ENCODE results near the gene CNTNAP4.
A peak's percentile ranks its signal among the peaks of the same experiment; 100 is the strongest.

The CNTNAP4 gene

DNA sequence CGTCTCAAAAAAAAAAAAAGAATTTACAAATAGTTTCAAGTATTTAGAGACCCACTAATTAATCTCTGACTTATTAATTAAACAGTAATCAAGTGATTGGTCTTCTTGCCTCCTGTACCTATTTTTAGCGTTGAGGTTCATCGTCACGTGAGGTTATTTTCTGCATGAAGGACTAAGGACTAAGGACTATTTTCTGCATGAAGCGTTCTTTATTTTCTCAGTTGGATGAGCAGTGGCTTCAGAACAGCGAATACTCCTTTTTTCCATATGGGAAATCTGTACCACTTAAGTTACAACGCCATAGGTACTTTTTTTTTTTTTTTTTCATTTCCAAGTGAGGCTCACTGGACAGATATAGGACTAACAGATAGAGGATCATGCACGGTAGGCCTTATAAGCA, 224.9 kb downstream of the CNTNAP4 start:
- Histone ChIP-seq H3K9me3 (ENCODE audit: insufficient read depth, low read depth, low read length) (no peaks in the 10 kb centered on the region), H3K4me1 (ENCODE audit: insufficient read depth, low read length) (no peaks in the 10 kb centered on the region), H3K4me3 (ENCODE audit: low read length) (no peak overlapping the region), H3K27ac (ENCODE audit: low read length) (no peak overlapping the region), H3K36me3 (ENCODE audit: insufficient read depth, low read depth, low read length) (no peaks in the 10 kb centered on the region), H3K27me3 (ENCODE audit: insufficient read depth, low read length) (no peaks in the 10 kb centered on the region), H3K9ac (ENCODE audit: low read depth, low read length) (no peak overlapping the region)

DNA sequence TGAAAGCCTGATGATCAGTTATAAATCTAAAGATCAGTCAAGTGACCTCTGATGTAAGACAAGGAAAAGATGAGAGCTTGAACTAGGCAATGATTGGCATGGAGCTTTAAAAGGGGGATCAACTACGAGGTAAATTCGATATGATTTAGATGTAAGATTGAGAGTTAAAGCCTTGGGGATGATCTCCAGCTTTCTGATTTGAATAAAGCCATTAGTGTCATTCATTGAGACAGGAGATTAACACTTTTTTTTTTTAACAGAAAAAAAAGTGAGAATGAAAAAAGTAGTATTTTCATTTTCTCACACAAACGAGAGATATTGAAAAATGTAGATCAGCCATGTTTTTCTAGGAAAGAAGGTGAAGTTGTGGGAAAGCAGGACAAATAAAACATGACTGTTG, 225.4 kb downstream of the CNTNAP4 start:
- H3K4me1 ChIP-seq (ENCODE audit: insufficient read depth, low read length): no peaks in the 10 kb centered on the region
- no peak overlapping the region for H3K4me3 ChIP-seq (ENCODE audit: low read length)
- no peaks in the 10 kb centered on the region for H3K27me3 ChIP-seq (ENCODE audit: insufficient read depth, low read length)
- no peaks in the 10 kb centered on the region for H3K36me3 ChIP-seq (ENCODE audit: insufficient read depth, low read depth, low read length)
- no peak overlapping the region for H3K9ac ChIP-seq (ENCODE audit: low read depth, low read length)
- no peaks in the 10 kb centered on the region for H3K9me3 ChIP-seq (ENCODE audit: insufficient read depth, low read depth, low read length)
- H3K27ac ChIP-seq (ENCODE audit: low read length): no peak overlapping the region

- Histone ChIP-seq H3K27me3 (ENCODE audit: insufficient read depth, low read length) (no peaks in the 10 kb centered on the region), H3K4me3 (ENCODE audit: low read length) (no peak overlapping the region), H3K36me3 (ENCODE audit: insufficient read depth, low read depth, low read length) (no peaks in the 10 kb centered on the region), H3K9me3 (ENCODE audit: insufficient read depth, low read depth, low read length) (no peaks in the 10 kb centered on the region), H3K4me1 (ENCODE audit: insufficient read depth, low read length) (no peaks in the 10 kb centered on the region), H3K27ac (ENCODE audit: low read length) (no peak overlapping the region), H3K9ac (ENCODE audit: low read depth, low read length) (no peak overlapping the region)
Observed at GRCh38 chr16:76503091-76503490, 225.9 kb downstream of the CNTNAP4 start.

GRCh38 chr16:76511203-76511602, 234.0 kb downstream of the CNTNAP4 start:
- H3K27ac ChIP-seq (ENCODE audit: low read length): no peak overlapping the region
- no peaks in the 10 kb centered on the region for H3K36me3 ChIP-seq (ENCODE audit: insufficient read depth, low read depth, low read length)
- no peak overlapping the region for H3K9ac ChIP-seq (ENCODE audit: low read depth, low read length)
- no peaks in the 10 kb centered on the region for H3K9me3 ChIP-seq (ENCODE audit: insufficient read depth, low read depth, low read length)
- no peak overlapping the region for H3K4me3 ChIP-seq (ENCODE audit: low read length)
- no peaks in the 10 kb centered on the region for H3K27me3 ChIP-seq (ENCODE audit: insufficient read depth, low read length)
- no peaks in the 10 kb centered on the region for H3K4me1 ChIP-seq (ENCODE audit: insufficient read depth, low read length)

DNA sequence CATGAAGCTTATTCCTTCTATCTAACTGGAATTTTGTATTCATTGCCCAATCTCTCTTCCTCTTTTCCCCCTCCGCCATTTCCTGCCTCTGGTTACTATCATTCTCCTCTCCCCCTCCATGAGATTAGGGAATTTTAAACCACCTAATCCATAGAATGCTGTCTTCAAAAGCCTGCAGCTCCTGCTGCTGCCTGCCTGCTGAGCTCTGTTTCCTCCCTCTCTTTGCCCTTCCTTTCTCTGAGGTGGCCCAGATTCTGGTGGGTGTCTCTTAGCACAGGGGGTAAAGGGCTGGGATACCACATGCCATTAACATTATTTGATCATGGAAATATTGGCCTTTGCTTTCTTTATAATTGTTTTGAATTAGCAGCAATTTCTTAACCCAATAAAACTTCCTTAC, 241.6 kb downstream of the CNTNAP4 start:
- Histone ChIP-seq H3K4me3 (ENCODE audit: low read length) (no peak overlapping the region), H3K4me1 (ENCODE audit: insufficient read depth, low read length) (peaks cover 14% of the 10 kb centered on the region; the same call in 1 of the 2 replicates), H3K9ac (ENCODE audit: low read depth, low read length) (no peak overlapping the region), H3K27ac (ENCODE audit: low read length) (peak overlapping the region; percentile 54), H3K36me3 (ENCODE audit: insufficient read depth, low read depth, low read length) (no peaks in the 10 kb centered on the region), H3K9me3 (ENCODE audit: insufficient read depth, low read depth, low read length) (no peaks in the 10 kb centered on the region), H3K27me3 (ENCODE audit: insufficient read depth, low read length) (no peaks in the 10 kb centered on the region)

DNA sequence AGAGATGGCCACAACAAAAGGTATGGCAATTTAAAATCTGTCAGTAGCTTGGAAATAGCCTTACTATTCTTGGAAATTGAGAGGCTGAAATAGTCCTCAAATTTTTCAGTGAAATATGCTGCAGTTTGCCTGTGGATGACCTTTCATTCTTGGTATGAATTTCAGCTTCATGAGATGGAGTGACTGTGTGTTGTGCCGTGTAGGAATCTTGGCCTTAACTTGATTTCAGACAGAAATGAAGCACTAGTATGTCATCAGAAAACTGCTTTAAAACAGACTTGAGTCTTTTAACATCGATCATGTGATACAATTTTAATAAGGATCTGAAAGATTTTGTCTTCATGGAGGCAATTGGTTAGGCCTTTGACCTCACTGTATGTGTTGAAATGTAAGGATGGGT, 247.2 kb downstream of the CNTNAP4 start:
- H3K27ac ChIP-seq (ENCODE audit: low read length): no peak overlapping the region
- peaks cover 9% of the 10 kb centered on the region; the same call in 1 of the 2 replicates for H3K4me1 ChIP-seq (ENCODE audit: insufficient read depth, low read length)
- H3K4me3 ChIP-seq (ENCODE audit: low read length): no peak overlapping the region
- no peak overlapping the region for H3K9ac ChIP-seq (ENCODE audit: low read depth, low read length)
- H3K27me3 ChIP-seq (ENCODE audit: insufficient read depth, low read length): no peaks in the 10 kb centered on the region
- no peaks in the 10 kb centered on the region for H3K9me3 ChIP-seq (ENCODE audit: insufficient read depth, low read depth, low read length)
- no peaks in the 10 kb centered on the region for H3K36me3 ChIP-seq (ENCODE audit: insufficient read depth, low read depth, low read length)

DNA sequence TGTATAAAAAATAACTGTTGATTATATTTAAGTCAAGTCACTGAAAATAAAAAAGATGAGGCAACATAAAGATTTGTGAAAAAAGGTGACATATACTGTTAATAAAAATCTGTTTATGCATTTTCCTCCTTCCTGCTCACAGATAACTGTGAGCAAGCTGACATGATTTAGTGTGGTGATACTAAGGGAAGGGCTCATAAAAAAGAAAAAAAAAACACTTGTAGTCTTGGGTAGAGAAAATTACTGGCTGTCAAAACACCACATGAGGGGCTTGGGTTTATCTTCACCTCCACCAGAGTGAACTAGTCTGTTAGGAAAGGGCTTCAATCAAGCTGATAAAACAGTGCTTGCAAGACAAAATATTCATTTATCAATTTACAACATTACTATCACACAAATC, 247.6 kb downstream of the CNTNAP4 start:
- no peak overlapping the region for H3K9ac ChIP-seq (ENCODE audit: low read depth, low read length)
- H3K27ac ChIP-seq (ENCODE audit: low read length): no peak overlapping the region
- no peaks in the 10 kb centered on the region for H3K36me3 ChIP-seq (ENCODE audit: insufficient read depth, low read depth, low read length)
- H3K9me3 ChIP-seq (ENCODE audit: insufficient read depth, low read depth, low read length): no peaks in the 10 kb centered on the region
- H3K27me3 ChIP-seq (ENCODE audit: insufficient read depth, low read length): no peaks in the 10 kb centered on the region
- H3K4me3 ChIP-seq (ENCODE audit: low read length): no peak overlapping the region
- H3K4me1 ChIP-seq (ENCODE audit: insufficient read depth, low read length): peaks cover 6% of the 10 kb centered on the region; the same call in 1 of the 2 replicates

DNA sequence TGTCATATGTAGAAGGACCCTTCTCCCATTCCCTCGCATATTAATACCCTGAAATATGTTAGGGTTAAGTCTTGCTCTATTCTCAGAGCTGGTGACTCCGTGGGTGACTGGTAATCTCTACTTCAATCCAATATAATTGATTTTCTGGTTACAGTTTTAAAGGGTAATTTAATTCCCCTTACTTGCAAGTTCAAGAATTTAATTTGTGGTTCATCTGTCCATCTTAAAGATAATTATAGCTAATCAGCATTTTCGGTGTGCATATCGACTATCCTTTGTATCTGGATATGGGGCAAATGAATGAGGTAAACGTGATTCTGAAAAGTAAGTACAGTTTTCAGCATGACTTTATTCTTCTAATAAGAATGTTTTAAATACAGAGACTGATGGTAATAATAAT, 250.0 kb downstream of the CNTNAP4 start:
- Histone ChIP-seq H3K36me3 (ENCODE audit: insufficient read depth, low read depth, low read length) (no peaks in the 10 kb centered on the region), H3K4me1 (ENCODE audit: insufficient read depth, low read length) (no peaks in the 10 kb centered on the region), H3K9ac (ENCODE audit: low read depth, low read length) (no peak overlapping the region), H3K27ac (ENCODE audit: low read length) (no peak overlapping the region), H3K4me3 (ENCODE audit: low read length) (no peak overlapping the region), H3K27me3 (ENCODE audit: insufficient read depth, low read length) (no peaks in the 10 kb centered on the region), H3K9me3 (ENCODE audit: insufficient read depth, low read depth, low read length) (no peaks in the 10 kb centered on the region)

DNA sequence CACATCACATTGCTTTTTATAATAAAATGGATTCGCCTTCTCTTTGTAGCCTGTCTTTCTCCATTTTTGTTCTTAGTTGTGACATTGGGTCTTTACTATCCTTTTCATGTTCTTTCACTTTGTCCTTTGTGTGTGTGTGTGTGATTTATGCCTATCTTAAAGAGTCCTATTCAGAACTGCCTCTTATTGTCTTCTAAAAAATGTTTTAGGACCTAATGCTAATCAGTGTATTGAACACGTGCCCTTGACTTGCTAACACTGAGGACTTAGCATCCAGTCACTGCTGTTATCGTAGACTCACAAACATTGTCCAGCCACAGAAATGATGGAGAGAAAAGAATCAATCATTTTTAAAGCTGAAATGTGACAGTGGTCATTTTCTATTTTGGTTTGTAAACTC, 251.9 kb downstream of the CNTNAP4 start:
- Histone ChIP-seq H3K36me3 (ENCODE audit: insufficient read depth, low read depth, low read length) (no peaks in the 10 kb centered on the region), H3K27ac (ENCODE audit: low read length) (no peak overlapping the region), H3K4me1 (ENCODE audit: insufficient read depth, low read length) (no peaks in the 10 kb centered on the region), H3K9me3 (ENCODE audit: insufficient read depth, low read depth, low read length) (no peaks in the 10 kb centered on the region), H3K9ac (ENCODE audit: low read depth, low read length) (no peak overlapping the region), H3K27me3 (ENCODE audit: insufficient read depth, low read length) (no peaks in the 10 kb centered on the region), H3K4me3 (ENCODE audit: low read length) (no peak overlapping the region)

- Histone ChIP-seq H3K36me3 (ENCODE audit: insufficient read depth, low read depth, low read length) (no peaks in the 10 kb centered on the region), H3K4me1 (ENCODE audit: insufficient read depth, low read length) (no peaks in the 10 kb centered on the region), H3K27ac (ENCODE audit: low read length) (no peak overlapping the region), H3K9ac (ENCODE audit: low read depth, low read length) (no peak overlapping the region), H3K4me3 (ENCODE audit: low read length) (no peak overlapping the region), H3K27me3 (ENCODE audit: insufficient read depth, low read length) (no peaks in the 10 kb centered on the region), H3K9me3 (ENCODE audit: insufficient read depth, low read depth, low read length) (no peaks in the 10 kb centered on the region)
Observed at GRCh38 chr16:76531236-76531635, 254.0 kb downstream of the CNTNAP4 start.

DNA sequence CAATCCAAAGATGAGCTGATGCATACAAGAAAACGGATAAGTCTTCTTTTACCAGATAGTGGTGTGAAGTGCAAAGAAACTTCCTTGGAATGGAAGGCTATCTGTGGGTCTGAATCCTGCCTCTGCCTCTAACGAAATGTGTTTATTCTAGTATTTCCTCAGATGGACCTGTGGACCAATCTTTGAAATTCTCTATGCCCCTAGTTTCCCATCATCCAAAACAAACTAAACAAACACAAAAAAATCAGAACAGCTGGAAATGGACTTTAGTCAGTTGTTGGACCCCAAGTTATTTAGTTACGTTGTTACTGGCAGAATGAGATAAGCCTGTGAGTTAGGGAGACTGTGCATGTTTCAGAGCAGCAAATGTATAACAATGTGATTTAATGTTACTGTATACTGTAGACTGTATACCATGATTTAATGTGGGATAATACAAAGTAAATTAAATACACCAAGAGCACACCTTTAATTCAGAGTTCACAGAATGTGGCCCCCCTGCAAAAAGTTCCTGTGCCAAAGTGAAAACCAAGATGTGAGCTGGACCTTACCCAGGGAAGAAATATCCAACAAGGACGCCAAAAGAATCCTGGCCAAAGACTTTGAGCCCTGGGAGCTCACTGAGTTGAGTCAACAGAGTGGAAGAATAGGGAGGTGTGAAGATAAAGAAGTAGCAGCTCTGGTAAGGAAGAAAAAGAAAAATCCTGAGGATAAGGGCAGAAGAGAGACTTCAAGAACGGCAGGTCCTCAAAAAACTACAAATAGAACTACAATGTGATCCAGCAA, 255.2 kb downstream of the CNTNAP4 start:
- Histone ChIP-seq H3K4me3 (ENCODE audit: low read length) (no peak overlapping the region), H3K36me3 (ENCODE audit: insufficient read depth, low read depth, low read length) (no peaks in the 10 kb centered on the region), H3K27me3 (ENCODE audit: insufficient read depth, low read length) (no peaks in the 10 kb centered on the region), H3K4me1 (ENCODE audit: insufficient read depth, low read length) (no peaks in the 10 kb centered on the region), H3K27ac (ENCODE audit: low read length) (no peak overlapping the region), H3K9me3 (ENCODE audit: insufficient read depth, low read depth, low read length) (no peaks in the 10 kb centered on the region), H3K9ac (ENCODE audit: low read depth, low read length) (no peak overlapping the region)

DNA sequence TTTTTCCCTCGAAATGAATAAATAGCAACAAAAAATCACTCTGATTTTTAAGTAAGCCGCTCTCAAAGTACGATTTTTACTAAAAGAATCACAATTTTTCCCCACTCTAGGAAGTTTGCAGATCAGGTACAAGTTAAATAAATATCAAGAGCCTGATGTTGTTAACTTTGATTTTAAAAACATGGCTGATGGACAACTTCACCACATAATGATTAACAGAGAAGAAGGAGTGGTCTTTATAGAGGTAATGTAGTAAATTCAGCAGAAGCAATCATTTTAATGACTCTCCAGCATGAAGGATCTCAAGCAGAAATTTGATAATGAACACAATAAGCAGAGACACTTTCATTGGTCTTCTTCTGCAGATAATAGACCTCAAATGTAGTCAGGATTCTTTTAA, 262.4 kb downstream of the CNTNAP4 start:
- no peak overlapping the region for H3K27ac ChIP-seq (ENCODE audit: low read length)
- H3K4me3 ChIP-seq (ENCODE audit: low read length): no peak overlapping the region
- no peaks in the 10 kb centered on the region for H3K27me3 ChIP-seq (ENCODE audit: insufficient read depth, low read length)
- no peaks in the 10 kb centered on the region for H3K9me3 ChIP-seq (ENCODE audit: insufficient read depth, low read depth, low read length)
- H3K36me3 ChIP-seq (ENCODE audit: insufficient read depth, low read depth, low read length): no peaks in the 10 kb centered on the region
- no peaks in the 10 kb centered on the region for H3K4me1 ChIP-seq (ENCODE audit: insufficient read depth, low read length)
- H3K9ac ChIP-seq (ENCODE audit: low read depth, low read length): no peak overlapping the region

All from iPS-20b (cell line).